GM21360 (cell line): ENCODE results near the gene MYOM3.

Experiments
- ATAC-seq: cut with Tn5 transposase; IDR thresholded peaks from one replicate; pipeline ENCODE4 v1.9.1; 2021; ENCODE audit warnings: mild to moderate bottlenecking, moderate library complexity; ENCODE audit not compliant: unreplicated experiment

Gene MYOM3

DNA sequence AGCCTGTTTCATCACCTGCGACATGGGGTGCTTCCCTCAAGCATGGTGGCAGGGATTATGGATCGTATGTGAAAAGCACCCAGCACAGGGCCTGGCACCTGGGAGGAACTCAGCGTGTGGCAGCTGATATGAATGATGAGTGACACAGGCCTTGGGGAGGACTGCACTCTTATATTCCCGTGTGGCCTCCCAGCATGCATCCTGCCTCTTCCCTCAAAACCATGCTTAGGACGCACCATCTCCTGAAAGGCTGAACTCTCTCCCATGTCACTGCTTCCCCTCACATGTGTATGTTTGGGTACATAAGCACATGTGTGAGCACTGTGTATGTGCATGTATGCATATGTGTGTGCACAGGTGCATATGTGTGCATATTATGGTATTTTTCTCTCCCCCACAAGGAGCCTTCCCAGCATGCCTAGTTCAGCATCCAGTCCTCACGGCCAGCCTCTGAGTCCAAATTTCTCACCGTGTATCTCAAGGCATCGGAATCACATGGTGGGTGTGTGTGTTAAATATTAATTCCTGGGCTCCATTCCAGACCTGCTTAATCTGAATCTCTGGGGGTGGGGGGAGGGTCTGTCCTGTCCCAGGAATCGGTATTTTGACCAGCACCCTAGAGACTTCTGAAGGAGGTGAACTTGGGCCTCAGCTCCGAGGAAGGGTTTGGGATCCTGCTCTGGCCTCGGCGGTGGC lies 12.8 kb downstream of the MYOM3 start:
- no peak for ATAC-seq

DNA sequence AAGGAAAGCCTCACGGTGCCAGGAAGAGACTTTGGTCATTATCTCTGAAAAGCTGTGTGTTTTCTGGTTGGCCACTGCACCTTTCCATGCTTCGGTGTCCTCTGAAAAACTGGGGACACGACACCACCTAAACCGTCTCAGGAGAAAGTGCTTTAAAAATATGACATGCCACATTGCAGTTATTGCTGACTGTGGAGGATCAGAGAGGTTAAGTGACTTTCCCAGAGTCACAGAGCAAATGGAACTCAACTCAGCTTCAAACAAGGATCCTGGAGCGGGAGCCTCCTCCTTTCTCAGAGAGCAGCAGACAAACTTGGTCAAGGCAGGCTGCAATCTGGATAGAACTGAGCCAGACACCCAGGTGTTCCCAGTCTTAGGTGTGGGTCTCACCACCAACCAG lies 13.8 kb downstream of the MYOM3 start:
- no peak for ATAC-seq

DNA sequence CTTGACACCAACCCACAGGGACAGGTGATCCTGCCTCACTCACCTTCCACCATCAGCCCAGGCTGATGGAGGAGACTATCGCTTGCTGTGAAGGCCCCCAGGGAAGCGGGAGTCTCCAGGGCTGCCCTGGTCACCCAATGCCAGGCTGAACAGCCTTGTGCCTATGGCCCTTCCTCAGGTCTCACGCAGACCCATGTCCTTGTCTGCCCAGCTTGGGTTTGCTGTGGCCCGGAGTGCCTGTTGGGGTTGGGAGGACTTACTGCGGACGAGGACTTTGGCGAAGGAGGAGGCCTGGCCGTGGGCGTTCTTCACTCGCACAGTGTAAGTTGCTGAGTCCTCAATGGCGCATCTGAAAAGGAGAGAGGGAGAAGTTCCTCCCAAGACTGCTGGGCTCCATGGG lies 14.3 kb downstream of the MYOM3 start:
- ATAC-seq, result no peak

GRCh38 chr1:24096739-24097103 lies 15.2 kb downstream of the MYOM3 start:
- no peak for ATAC-seq

DNA sequence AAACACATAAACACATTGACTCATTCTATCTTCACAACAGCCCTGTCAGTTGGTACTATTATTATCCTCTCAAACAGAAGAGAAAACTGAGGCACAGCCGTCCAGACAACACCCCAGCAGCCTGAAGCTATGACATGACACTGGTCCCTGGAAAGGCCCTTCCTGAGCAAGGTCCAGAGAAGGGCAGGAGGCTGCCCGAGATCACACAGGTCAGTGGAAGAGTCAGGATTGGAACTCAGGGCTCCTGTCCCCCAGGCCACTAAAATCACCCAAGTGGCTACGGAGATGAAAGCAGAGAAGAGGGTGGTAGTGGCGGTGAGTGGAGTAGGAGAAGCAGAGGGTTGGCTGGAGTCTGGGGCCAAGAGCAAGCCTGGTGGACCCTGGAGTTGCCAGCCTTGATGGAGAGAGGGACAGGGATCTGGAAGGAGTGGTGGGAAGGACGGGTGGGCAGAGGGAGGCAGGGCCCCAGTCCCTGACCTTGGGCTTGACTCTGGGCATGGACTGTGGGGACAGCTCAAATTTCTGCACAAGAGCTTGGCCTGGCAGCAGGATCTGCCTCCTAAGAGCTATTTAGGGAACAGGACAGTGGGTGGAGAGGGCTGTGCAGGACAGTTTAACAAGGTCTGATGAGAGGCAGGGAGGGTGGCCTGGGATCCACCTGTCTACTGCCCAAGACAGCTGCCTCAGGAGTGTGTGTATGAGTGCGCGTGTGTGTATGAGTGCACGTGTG lies 15.8 kb downstream of the MYOM3 start:
- no peak for ATAC-seq

- ATAC-seq, result no peak
Observed at GRCh38 chr1:24095140-24095859, 16.6 kb downstream of the MYOM3 start.

DNA sequence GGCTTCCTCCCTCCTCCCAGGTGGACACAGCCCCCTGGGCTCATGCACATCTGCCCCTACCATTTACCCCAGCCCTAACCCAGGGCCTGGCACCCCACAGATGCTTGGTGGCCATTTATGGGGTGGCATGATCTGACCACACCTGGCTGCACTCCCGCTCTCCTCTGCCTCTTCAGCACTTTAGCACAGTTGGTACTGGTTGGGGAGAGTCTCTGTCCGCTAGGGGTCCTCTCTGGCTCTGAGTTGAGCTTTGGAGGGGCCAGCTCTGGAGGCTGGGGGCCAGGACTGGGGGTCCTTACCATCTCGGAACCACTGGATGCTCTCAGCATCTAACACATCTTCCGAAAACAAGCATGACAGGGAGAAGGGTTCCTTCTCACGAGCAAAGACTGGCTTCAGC lies 17.4 kb downstream of the MYOM3 start:
- ATAC-seq, result no peak

GRCh38 chr1:24093732-24094131 lies 18.2 kb downstream of the MYOM3 start:
- ATAC-seq, result no peak

GRCh38 chr1:24092979-24093378 lies 19.0 kb downstream of the MYOM3 start:
- no peak for ATAC-seq

DNA sequence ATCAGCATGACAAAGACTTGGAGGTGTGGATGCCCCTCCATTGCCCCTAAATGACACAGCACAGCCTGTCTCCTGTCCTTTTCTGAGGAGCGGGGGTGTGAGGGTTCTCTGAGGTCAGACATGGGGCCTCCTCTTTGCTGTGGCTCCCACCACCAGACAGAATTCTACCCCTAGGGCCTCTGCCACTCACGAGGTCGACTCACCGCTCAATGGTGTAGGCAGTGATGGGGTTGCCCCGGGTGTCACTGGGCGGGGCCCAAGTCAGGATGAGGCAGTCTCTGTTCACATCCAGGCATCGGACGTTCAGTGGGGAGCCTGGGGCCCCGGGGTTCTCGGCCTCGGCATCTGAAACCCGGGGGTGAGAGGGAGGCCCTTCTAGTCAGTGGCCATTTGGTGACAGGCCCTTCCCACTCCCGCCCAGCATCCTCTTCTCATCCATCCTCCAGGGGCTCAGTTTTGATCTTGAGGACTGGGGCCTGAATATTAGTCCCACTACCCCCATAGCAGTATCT lies 19.9 kb downstream of the MYOM3 start:
- no peak for ATAC-seq

DNA sequence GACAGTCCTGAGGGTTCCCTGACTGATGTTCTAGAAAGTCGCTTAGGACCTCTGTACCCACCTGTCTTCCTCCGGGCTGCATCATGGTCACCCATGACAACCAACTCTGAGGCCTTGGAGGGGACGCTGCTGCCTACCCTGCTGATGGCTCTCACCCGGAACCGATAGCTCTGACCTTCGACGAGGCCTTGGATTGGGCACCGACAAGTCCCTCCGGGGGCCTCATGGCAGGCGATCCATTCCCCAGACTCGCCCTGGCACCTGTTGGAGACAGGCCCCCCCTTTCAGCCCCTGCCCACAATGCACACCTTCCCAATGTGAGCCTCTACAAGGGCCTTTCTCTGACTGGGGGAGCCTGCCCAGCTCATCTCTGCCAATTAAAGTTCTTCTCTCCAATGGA lies 21.2 kb downstream of the MYOM3 start:
- ATAC-seq, result no peak

DNA sequence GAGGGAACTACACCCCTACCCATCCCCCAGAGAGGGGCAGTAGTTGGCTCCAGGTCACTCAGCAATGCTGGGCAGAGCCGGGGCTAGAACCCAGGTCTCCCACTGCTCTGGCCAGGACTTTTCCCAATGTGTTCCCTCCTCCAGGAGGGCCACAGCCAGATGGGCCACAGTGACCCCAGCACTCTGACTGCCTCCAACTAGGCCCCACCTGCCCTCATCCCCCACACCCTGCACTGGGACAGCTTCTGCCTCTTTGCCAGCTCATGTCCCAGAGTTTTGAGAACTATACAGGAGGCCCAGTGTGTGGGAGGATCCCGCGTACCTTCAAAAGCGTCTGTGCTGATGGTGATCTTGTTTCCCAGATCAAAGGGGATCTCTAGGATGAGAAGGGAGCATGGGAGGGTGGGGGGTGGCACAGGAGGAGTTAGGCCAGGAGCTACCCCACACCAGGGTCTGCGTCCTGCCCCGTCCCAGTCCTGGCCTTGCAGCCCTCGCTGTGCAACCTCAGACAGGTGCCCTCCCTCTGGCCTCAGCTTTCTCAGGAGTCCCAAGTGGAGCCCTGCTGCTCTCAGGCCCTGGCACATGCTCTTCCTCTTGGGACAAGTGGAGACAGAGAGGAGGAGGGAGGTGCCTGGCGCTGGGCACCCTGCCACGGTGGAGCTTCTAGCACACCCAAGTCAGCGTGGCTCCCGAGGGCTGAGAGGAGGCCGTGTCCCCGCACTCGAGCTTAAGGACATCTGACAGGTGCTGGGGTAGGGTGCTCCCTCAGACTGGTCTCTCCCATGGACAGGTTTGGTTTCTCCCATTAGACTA lies 22.0 kb downstream of the MYOM3 start:
- ATAC-seq, result no peak

DNA sequence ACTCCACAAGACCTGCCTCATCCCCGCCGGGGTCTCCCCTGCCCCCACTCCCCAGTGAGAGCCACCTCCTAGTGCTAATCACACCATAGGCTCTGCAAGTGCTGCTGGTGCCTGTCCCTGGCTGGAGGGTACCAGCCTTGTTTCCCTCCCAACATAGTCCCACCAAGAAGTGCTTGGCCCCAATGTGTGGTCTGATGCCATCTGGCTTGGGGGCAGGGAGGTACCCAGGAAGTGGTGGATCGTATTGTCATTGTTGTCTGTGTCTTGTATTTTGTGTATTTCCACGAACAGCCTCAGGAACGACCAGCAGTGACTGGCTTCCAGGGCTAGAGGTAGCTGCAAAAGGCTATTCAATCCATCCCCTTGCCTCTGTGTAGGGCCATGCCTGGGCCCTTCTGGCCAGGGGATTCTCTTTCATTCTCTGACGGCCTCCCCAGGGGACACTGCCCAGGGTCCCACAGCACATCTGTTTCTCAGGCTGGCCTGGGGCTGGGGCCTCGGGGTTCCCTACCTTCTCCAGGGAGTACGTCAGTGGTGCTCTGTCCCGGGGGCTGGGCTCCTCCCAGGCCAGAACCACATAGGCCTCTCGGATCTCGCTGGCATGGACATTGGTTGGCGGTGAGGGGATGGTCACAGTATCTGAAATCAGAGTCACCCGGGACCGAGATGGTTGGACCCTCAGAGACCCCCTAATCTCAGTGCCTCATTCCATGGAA lies 22.8 kb downstream of the MYOM3 start:
- no peak for ATAC-seq

DNA sequence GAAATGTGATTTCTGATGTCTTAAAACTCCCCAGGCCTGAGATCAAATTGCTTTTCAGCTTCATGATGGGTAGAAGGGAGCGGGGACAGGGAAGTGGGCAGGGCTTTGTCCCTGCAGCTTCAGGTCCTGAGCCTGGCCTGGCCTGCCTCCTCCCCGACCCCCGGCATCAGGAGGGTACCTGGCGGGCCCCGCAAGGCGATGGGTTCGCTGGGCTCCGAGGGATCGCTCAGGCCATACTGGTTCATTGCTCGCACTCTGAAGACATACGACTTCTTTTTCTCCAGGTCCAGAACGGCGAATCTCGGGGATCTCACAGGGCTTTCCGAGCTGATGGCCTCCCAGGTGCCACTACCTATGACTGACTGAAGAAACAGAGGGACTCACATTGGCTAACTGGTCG lies 25.5 kb downstream of the MYOM3 start:
- no peak for ATAC-seq

DNA sequence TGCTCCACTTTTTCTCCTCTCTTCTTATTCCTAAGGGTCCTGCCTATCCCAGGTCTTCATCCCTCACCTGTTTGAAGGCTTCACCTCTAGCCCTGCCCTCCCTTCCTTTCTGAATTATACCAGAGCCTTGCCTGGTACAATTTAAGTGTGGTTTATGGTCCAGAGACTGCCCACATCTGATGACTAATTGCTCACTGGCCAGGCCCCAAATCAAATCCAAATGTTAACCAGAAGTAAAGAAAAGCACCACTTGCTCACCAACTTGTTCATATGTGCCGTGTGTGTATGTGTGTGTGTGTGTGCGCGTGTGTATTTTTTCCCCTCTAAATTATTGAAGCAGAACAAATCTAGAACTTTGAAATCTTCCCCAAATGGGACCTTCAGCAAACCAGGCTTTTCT lies 26.4 kb downstream of the MYOM3 start:
- no peak for ATAC-seq

- ATAC-seq, result no peak
Observed at GRCh38 chr1:24085007-24085406, 26.9 kb downstream of the MYOM3 start.

- ATAC-seq, result no peak
Observed at GRCh38 chr1:24084050-24084449, 27.9 kb downstream of the MYOM3 start.

DNA sequence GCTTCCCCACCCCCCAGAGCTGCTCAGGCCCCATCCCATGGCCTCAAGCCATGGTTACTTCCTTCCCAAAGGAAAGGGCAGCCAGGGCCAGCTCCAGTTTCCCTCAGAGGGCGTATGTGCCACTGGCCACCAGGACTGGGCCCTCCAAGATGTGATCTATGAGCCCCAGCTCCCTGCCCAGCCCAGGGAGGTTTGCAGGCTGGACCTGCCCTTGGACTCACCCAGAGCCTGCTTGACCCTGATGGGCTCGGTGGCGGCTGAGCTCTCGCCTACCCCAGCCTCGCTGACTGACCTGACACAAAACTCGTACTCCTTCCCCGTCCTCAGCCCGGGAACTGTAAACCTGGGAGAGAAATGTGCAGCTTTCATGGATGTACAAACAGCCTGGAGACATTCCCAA lies 29.6 kb downstream of the MYOM3 start:
- no peak for ATAC-seq

DNA sequence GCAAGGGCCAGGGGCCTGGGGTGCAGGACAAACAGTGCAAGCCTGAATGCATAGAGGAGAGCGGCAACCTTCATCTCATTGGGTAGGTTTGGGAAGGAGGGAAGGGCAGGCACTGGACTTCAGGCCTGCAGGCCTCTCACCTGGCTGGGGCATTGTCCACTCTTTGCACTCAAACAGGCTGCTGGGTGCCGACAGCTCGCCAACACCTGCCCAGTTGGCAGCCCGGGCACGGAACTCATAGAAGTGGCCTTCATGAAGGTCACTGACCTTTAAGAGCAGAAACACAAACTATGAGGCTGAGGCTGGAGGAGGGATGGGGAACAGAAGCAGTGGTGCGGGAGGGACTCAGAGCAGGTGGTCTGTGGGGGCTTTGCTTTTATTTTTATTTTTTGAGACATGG lies 30.7 kb downstream of the MYOM3 start:
- ATAC-seq, result no peak

- no peak for ATAC-seq
Observed at GRCh38 chr1:24080131-24080530, 31.8 kb downstream of the MYOM3 start.
